Measurements from ENCODE around the gene RNF4.

- TF ChIP-seq NFIC (IDR thresholded peaks at IDR 0.05; ENCODE audit: low read depth, low read length), result no peak
- TF ChIP-seq PML (IDR thresholded peaks at IDR 0.05; ENCODE audit: low read length), result no peak
- no peak for TF ChIP-seq BHLHE40 (IDR thresholded peaks at IDR 0.05; ENCODE audit: borderline replicate concordance in 1 of 2, low read depth in 2 of 2, low read length in 1 of 2)
- TF ChIP-seq SMC3 (IDR thresholded peaks at IDR 0.05; ENCODE audit: borderline replicate concordance, low read length), result no peak
Measured at GRCh38 chr4:2497324-2497723, 28.4 kb downstream of the RNF4 start.

All from GM12878 (cell line).